Measurements from ENCODE around the gene MSI2. TPM values are rescaled to one million over a fixed set of nuclear protein-coding genes. Genes with fewer than 3 reads are reported as not detected.
A peak's percentile ranks its signal among the peaks of the same experiment; 100 is the strongest.

The MSI2 gene
- total and polyA plus RNA-seq, 4 donors, result 9.4 to 64.0 (median 30.4) TPM

GRCh38 chr17:57243171-57243622 is 13.1 kb upstream of the MSI2 start:
- H3K9ac ChIP-seq (ENCODE audit: insufficient read depth in 1 of 2, low read length in 2 of 2), result no peak overlapping the region
- no peak overlapping the region for H3K4me3 ChIP-seq
- H3K27me3 ChIP-seq (ENCODE audit: control insufficient read depth in 3 of 3, insufficient read depth in 3 of 3, low read length in 2 of 3), result no peaks in the 10 kb centered on the region
- no peaks in the 10 kb centered on the region for H3K36me3 ChIP-seq (ENCODE audit: control insufficient read depth in 4 of 4, insufficient read depth in 4 of 4, low read length in 4 of 4)
- no peaks in the 10 kb centered on the region for H3K9me3 ChIP-seq (ENCODE audit: control insufficient read depth in 4 of 4, insufficient read depth in 3 of 4, low read length in 3 of 4)
- 19 to 22% methylated on average over 13 of the region's 13 CpGs for WGBS, 2 donors
- peak; percentile 99 for TF ChIP-seq CTCF (IDR thresholded peaks at IDR 0.05; ENCODE audit: control extremely low read depth, extremely low read depth)
- DNase-seq (peak; percentile 70 to 79 (median 73)), ATAC-seq (ENCODE audit: insufficient read depth, low FRiP score) (peak; percentile 92)
- no peak overlapping the region for H3K27ac ChIP-seq (ENCODE audit: low read depth in 1 of 2, low read length in 1 of 2)
- peaks cover 0 to 10% (median 0%) of the 10 kb centered on the region in 5 donors for H3K4me1 ChIP-seq (ENCODE audit: control insufficient read depth in 5 of 5, insufficient read depth in 5 of 5, low read length in 5 of 5)

GRCh38 chr17:57245786-57246185 is 10.5 kb upstream of the MSI2 start:
- WGBS, 2 donors, result 67 to 85% methylated on average over 10 of the region's 10 CpGs
- no peak overlapping the region for H3K27ac ChIP-seq (ENCODE audit: low read depth in 1 of 2, low read length in 1 of 2)
- H3K27me3 ChIP-seq (ENCODE audit: control insufficient read depth in 3 of 3, insufficient read depth in 3 of 3, low read length in 2 of 3), result no peaks in the 10 kb centered on the region
- no peaks in the 10 kb centered on the region for H3K36me3 ChIP-seq (ENCODE audit: control insufficient read depth in 4 of 4, insufficient read depth in 4 of 4, low read length in 4 of 4)
- H3K9ac ChIP-seq (ENCODE audit: insufficient read depth in 1 of 2, low read length in 2 of 2), result no peak overlapping the region
- TF ChIP-seq CTCF (IDR thresholded peaks at IDR 0.05; ENCODE audit: control extremely low read depth, extremely low read depth), result no peak
- ATAC-seq (ENCODE audit: insufficient read depth, low FRiP score) (no peak), DNase-seq (no peak)
- H3K4me1 ChIP-seq (ENCODE audit: control insufficient read depth in 5 of 5, insufficient read depth in 5 of 5, low read length in 5 of 5), result peaks cover 0 to 10% (median 0%) of the 10 kb centered on the region in 5 donors
- H3K4me3 ChIP-seq, result no peak overlapping the region
- H3K9me3 ChIP-seq (ENCODE audit: control insufficient read depth in 4 of 4, insufficient read depth in 3 of 4, low read length in 3 of 4), result peaks cover 0 to 7% (median 0%) of the 10 kb centered on the region in 4 donors

- 96 to 97% methylated on average over 3 of the region's 3 CpGs for WGBS, 2 donors
- no peak for DNase-seq
- no peak overlapping the region for H3K9ac ChIP-seq (ENCODE audit: insufficient read depth in 1 of 2, low read length in 2 of 2)
- H3K36me3 ChIP-seq (ENCODE audit: control insufficient read depth in 4 of 4, insufficient read depth in 4 of 4, low read length in 4 of 4), result no peaks in the 10 kb centered on the region
- no peaks in the 10 kb centered on the region for H3K27me3 ChIP-seq (ENCODE audit: control insufficient read depth in 3 of 3, insufficient read depth in 3 of 3, low read length in 2 of 3)
- H3K9me3 ChIP-seq (ENCODE audit: control insufficient read depth in 4 of 4, insufficient read depth in 3 of 4, low read length in 3 of 4), result peaks cover 0 to 8% (median 0%) of the 10 kb centered on the region in 4 donors
- no peak for ATAC-seq (ENCODE audit: insufficient read depth, low FRiP score)
- no peak for TF ChIP-seq CTCF (IDR thresholded peaks at IDR 0.05; ENCODE audit: control extremely low read depth, extremely low read depth)
- H3K27ac ChIP-seq (ENCODE audit: low read depth in 1 of 2, low read length in 1 of 2), result no peak overlapping the region
- H3K4me1 ChIP-seq (ENCODE audit: control insufficient read depth in 5 of 5, insufficient read depth in 5 of 5, low read length in 5 of 5), result peaks cover 0 to 10% (median 0%) of the 10 kb centered on the region in 5 donors
- no peak overlapping the region for H3K4me3 ChIP-seq
Observed at GRCh38 chr17:57246257-57246656, 10.1 kb upstream of the MSI2 start.

GRCh38 chr17:57247261-57247660 is 9.1 kb upstream of the MSI2 start:
- peaks cover 0 to 10% (median 0%) of the 10 kb centered on the region in 5 donors for H3K4me1 ChIP-seq (ENCODE audit: control insufficient read depth in 5 of 5, insufficient read depth in 5 of 5, low read length in 5 of 5)
- no peaks in the 10 kb centered on the region for H3K36me3 ChIP-seq (ENCODE audit: control insufficient read depth in 4 of 4, insufficient read depth in 4 of 4, low read length in 4 of 4)
- no peak for TF ChIP-seq CTCF (IDR thresholded peaks at IDR 0.05; ENCODE audit: control extremely low read depth, extremely low read depth)
- ATAC-seq (ENCODE audit: insufficient read depth, low FRiP score) (no peak), DNase-seq (no peak)
- peaks cover 0 to 8% (median 0%) of the 10 kb centered on the region in 4 donors for H3K9me3 ChIP-seq (ENCODE audit: control insufficient read depth in 4 of 4, insufficient read depth in 3 of 4, low read length in 3 of 4)
- no peak overlapping the region for H3K27ac ChIP-seq (ENCODE audit: low read depth in 1 of 2, low read length in 1 of 2)
- H3K4me3 ChIP-seq, result no peak overlapping the region
- 89 to 95% methylated on average over 6 of the region's 6 CpGs for WGBS, 2 donors
- H3K27me3 ChIP-seq (ENCODE audit: control insufficient read depth in 3 of 3, insufficient read depth in 3 of 3, low read length in 2 of 3), result no peaks in the 10 kb centered on the region
- H3K9ac ChIP-seq (ENCODE audit: insufficient read depth in 1 of 2, low read length in 2 of 2), result no peak overlapping the region
